EL (cell line): ENCODE data around the gene VPS18.
A peak's percentile ranks its signal among the peaks of the same experiment; 100 is the strongest.
"Not testable (repeated sequence)": the region's sequence is repeated elsewhere in the genome, so short reads cannot be mapped to it uniquely, and the experiment has no call there.

Source experiments
- DNase-seq: peaks from one replicate; pipeline ENCODE4 v3.0.0-alpha.2; 2016

Gene VPS18

GRCh38 chr15:40893733-40894680 lies at the start of gene VPS18:
Gene VPS18, plus strand, starts transcription at chr15:40894450. Its CDS starts 319 bp downstream, at chr15:40894769.
- DNase-seq: peak; percentile 95

DNA sequence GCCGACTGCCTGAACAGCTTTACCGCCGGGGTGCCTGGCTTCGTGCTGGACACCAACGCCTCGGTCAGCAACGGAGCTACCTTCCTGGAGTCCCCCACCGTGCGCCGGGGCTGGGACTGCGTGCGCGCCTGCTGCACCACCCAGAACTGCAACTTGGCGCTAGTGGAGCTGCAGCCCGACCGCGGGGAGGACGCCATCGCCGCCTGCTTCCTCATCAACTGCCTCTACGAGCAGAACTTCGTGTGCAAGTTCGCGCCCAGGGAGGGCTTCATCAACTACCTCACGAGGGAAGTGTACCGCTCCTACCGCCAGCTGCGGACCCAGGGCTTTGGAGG lies 49.6 kb upstream of the VPS18 start:
- peak; percentile 30 for DNase-seq

- no peak for DNase-seq
These were observed 49.2 kb upstream of the VPS18 start for GRCh38 chr15:40845036-40845435.

DNA sequence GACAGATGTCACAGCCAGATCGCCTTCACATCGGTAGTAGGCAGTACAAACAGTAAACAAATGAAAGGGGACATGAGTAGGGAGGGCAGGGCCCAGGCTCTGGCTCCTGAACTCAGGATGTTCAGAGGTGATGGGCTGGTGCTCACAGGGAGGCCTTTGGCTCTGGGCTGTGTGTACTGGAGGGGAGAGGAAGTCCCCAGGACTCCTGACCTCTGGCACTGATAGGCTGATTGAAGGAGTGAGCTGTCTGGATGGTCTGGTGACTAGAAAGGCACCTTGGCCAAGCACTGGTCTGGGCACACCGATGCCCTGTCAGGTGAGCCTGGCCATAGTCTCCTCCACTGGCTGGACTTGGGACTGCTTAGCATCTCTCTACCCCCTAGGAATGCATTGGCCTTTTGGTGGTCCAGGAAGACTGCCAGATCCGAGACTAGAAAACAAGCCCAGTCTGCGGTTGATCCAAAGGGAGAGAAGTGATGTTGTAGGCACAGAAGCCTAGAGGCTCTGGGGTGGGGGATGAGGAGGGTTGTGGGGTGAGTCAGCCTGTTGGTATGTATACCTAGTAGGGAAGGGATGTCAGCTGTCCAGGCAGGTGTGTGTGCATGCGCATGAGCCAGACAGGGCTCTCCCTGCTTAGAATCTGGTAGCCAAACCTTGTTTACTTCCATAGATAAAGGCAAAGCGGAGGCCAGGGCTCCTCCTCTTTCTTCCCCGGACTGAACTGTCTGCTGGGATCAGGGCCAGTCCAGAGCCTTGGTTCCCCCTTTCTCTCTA lies 48.6 kb upstream of the VPS18 start:
- no peak for DNase-seq

- no peak for DNase-seq
These were observed 47.4 kb upstream of the VPS18 start for GRCh38 chr15:40846841-40847222.

DNA sequence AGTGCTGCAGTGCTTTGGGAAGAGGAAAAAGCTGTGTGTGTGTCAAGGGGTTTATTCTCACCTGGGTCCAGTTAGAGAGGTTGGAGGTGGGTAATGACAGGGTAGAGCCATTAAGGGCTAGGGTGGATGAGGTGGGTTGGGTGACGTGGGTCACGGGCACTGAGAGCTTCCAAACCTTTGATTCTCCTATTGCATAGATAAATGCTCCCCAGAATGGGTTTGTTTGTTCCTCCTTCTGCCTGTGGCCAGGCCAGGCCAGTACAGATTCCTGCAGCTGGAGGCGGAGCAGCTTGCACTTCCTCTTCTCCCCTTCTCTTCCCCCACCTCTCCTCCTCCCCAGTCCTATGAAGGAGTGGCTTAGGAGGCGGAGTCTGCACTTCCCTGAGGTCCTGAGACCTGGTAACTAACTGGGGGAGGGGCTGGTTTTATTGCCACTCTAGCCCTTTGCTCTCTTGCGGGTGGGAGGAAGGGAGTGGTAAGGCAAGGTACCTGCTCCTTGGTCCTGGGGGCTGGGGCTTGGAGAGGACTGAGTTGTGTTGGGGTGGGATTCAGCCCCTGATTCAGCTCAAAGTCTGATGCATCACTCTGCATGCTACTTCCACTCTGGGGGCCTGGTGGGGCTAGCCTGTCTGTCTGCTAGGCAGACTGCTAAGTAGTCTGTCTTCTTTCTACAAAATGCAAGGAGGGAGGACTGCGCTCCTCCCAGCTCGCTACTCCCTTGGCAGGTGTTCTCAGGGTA lies 46.9 kb upstream of the VPS18 start:
- DNase-seq: peak; percentile 58

DNA sequence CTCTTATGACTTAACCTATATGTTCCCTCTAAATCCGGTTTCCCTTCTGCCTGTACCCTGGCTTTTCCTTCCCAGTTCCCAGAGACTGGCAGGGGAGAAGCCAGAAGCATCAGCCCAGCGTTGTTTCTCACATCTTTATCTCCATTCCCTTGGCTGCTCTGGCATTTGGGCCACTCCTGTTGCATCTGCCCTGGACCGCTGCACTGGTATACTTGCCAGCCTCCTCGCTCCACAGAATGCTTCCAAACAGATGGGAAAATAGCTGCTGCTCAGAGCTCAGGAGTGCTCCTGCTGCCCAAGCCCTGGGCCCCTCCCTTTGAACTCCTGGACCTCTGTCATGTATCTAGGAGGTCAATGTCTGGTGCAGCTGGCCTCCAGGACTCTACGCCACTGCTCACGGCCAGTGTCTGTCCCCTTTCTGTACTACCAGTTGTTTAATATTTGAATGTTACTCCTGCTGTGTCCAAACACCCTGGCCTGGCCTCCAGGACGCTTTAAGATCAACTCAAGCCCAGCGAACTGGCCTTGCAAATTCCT lies 43.6 kb upstream of the VPS18 start:
- no peak for DNase-seq

GRCh38 chr15:40852529-40852928 lies 41.7 kb upstream of the VPS18 start:
- DNase-seq: no peak

GRCh38 chr15:40853241-40853890 lies 40.9 kb upstream of the VPS18 start:
- no peak for DNase-seq

- DNase-seq: no peak
These were observed 40.1 kb upstream of the VPS18 start for GRCh38 chr15:40854161-40854560.

GRCh38 chr15:40855706-40856234 lies 38.5 kb upstream of the VPS18 start:
- DNase-seq: no peak

GRCh38 chr15:40856746-40857145 lies 37.5 kb upstream of the VPS18 start:
- no peak for DNase-seq

DNA sequence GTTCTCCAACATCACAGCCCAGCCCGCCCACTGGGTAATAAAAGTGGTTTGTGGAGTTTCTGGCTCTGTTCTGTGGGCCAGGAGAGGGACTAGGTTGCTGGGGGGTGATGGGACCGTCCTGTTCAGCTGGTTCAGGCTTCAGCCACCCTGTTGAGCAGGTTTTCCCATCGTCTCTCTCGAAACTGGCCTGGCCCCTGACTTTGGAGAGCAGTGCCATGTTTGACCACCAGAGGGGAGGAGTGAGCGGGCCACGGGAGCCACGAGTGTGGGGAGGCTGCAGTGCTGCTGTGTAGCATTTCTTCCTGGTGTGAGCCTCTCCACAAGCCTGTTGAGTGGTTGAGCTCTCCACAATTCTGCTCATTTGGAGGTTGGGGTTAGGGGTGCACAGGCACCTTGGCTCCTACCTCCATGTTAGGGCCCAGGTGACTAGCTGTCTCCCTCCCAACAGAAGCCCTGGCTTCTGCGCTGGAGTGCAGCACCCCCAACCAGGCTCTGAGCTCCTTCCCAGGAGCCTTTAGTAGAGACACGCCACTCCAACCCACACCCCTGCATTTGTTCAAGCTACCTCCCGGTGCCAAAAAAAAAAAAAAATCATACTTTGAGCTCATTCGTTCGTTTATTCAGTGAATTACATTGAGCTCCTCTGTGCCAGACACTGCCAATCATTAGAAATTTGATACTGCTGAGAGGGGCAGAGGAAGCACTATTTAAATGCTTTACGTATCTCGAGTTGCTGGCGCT lies 36.5 kb upstream of the VPS18 start:
- peak; percentile 72 for DNase-seq

GRCh38 chr15:40858706-40859105 lies 35.5 kb upstream of the VPS18 start:
- DNase-seq: no peak

GRCh38 chr15:40859206-40859851 lies 34.9 kb upstream of the VPS18 start:
- peak; percentile 76 for DNase-seq

- not testable (repeated sequence) for DNase-seq
These were observed 33.1 kb upstream of the VPS18 start for GRCh38 chr15:40861147-40861546.

GRCh38 chr15:40863660-40864270 lies 30.5 kb upstream of the VPS18 start:
- no peak for DNase-seq

- DNase-seq: no peak
These were observed 27.1 kb upstream of the VPS18 start for GRCh38 chr15:40867199-40867598.

DNA sequence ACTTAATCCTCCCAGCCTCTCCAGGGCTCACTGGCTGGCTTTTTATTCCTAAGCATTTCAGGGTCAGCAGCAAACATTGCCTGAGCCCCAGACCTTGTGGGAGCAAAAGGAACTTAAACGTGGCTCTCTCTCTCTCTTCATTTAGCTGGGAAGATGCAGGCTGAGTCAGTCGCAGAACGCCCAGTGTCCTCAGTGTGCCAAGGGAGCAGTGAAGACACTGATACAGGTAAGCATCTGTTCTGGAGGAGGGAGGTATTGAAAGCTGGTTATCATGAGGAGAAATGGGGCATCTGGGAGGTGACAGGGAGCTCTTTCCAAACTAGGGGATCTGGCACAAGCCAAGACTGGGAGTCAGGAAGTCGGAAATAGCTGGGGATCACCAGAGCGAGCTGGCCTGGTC lies 24.6 kb upstream of the VPS18 start:
- DNase-seq: no peak

DNA sequence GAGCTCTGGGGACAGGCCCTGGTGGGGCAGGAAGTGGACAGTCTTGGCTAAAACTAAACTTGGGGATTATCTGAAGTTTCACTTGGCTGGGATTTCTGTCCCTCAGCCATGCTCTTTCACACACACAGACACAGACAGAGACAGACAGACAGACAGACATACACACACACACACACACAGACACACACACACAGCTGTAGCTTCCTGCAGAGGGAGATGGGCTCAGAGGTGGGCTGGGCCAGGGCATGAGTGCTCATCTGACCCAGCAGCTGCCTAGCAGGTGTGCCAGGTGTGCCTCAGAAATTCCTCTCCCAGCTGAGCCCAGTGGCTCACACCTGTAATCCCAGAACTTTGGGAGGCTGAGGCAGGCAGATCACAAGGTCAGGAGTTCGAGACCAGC lies 23.5 kb upstream of the VPS18 start:
- DNase-seq: no peak
